Measurements from ENCODE around the gene CLCF1. TPM values are rescaled to one million over a fixed set of nuclear protein-coding genes. Genes with fewer than 3 reads are reported as not detected.

CLCF1 gene
- total and polyA plus RNA-seq, 10 of the 15 experiments (the other 5 are each of a cell fraction or from before 2014, with no cell fraction given): 0.16 to 2.1 (median 0.63) TPM; not detected in 1

- no peak for TF ChIP-seq IRF3 (IDR thresholded peaks at IDR 0.05)
- TF ChIP-seq KLF5 (IDR thresholded peaks at IDR 0.05; ENCODE audit: partially characterized antibody): no peak
- TF ChIP-seq RUNX3 (IDR thresholded peaks at IDR 0.05; ENCODE audit: low read length): no peak; the same call in 1 of the 2 replicates
- no peak for TF ChIP-seq YY1 (IDR thresholded peaks at IDR 0.05; ENCODE audit: low read depth, low read length)
- TF ChIP-seq ETV6 (conservative IDR thresholded peaks at IDR 0.05 in 1 of 2, IDR thresholded peaks at IDR 0.05 in 1 of 2; ENCODE audit: borderline replicate concordance in 1 of 2, low read depth in 1 of 2): no peak
- no peak for TF ChIP-seq NR2C1 (IDR thresholded peaks at IDR 0.05)
- TF ChIP-seq MXI1 (IDR thresholded peaks at IDR 0.05; ENCODE audit: low read depth, low read length): peak; percentile 75; the same call in 1 of the 2 replicates
- TF ChIP-seq ZBTB40 (IDR thresholded peaks at IDR 0.05; ENCODE audit: borderline replicate concordance): no peak
- no peak for TF ChIP-seq CEBPB (IDR thresholded peaks at IDR 0.05; ENCODE audit: borderline replicate concordance in 1 of 2, low read depth in 2 of 2, low read length in 2 of 2)
- no peak; the same call in 1 of the 2 replicates for TF ChIP-seq ZSCAN29 (IDR thresholded peaks at IDR 0.05)
- TF ChIP-seq MTA3 (IDR thresholded peaks at IDR 0.05; ENCODE audit: borderline replicate concordance, low read length): no peak
- TF ChIP-seq EGR1 (IDR thresholded peaks at IDR 0.05; ENCODE audit: borderline replicate concordance in 1 of 2, low read depth in 2 of 2, low read length in 2 of 2): peak in 1 of 2 experiments; percentile 49; a peak in 1 of 3 replicates
- TF ChIP-seq USF1 (IDR thresholded peaks at IDR 0.05; ENCODE audit: borderline replicate concordance, extremely low read length, insufficient read depth, low read depth, low read length): no peak
- TF ChIP-seq USF2 (IDR thresholded peaks at IDR 0.05; ENCODE audit: borderline replicate concordance, low read depth, low read length): no peak
- no peak for TF ChIP-seq ATF3 (IDR thresholded peaks at IDR 0.05; ENCODE audit: borderline replicate concordance, extremely low read depth, low read depth, low read length)
- no peak for TF ChIP-seq POLR2AphosphoS5 (IDR thresholded peaks at IDR 0.05; ENCODE audit: low read length)
Observed at GRCh38 chr11:67420646-67421429, 47.4 kb upstream of the CLCF1 start (continued).
